Measurements from ENCODE around the gene WHAMM.
"Not testable (repeated sequence)": the region's sequence is repeated elsewhere in the genome, so short reads cannot be mapped to it uniquely, and the experiment has no call there.

WHAMM gene

GRCh38 chr15:82838096-82838735 is 28.8 kb downstream of the WHAMM start:
- no peak for DNase-seq (ENCODE audit: low read depth)

- DNase-seq (ENCODE audit: low read depth) = no peak
Observed at GRCh38 chr15:82839136-82839535, 29.7 kb downstream of the WHAMM start.

- no peak for DNase-seq (ENCODE audit: low read depth)
Observed at GRCh38 chr15:82840166-82840565, 30.7 kb downstream of the WHAMM start.

DNA sequence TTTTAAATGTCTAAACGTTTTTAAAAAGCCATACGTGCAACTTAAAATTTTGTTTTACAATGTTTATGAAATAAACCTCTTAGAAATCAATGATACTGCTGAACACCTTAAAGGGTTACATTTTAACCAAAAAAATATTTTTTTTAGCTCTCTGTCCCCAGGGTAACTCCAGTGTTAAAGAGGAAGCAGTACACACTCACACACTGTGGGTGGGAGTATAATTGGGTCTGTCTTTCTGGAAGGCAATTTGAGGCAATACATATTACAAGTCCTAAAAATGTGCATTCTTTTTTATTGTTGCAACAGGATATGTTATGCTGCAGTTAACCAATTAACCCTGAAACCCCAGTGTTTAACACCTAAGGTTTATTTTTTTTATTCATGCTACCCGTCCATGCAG is 34.1 kb downstream of the WHAMM start:
- DNase-seq (ENCODE audit: low read depth) = no peak

- no peak for DNase-seq (ENCODE audit: low read depth)
Observed at GRCh38 chr15:82845686-82846085, 36.3 kb downstream of the WHAMM start.

DNA sequence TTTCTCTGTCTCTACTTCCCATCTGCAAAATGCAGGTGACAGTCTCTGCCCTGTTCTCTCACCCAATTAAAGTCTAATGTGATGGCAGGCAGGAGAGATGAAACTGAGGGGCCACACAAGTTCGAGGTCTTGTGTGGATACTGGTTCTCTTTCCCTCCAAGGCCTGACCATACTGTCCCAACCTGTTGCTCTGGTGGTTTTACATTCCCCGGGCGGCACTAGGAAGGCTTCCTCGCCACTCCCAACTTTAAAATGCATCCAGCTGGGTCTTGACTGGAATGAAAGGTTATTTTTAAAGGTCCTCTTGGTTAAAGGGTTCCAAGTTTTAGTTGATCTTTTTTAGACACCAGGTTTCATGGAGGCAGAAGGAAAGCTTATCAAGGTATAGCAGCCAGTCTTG is 37.2 kb downstream of the WHAMM start:
- no peak for DNase-seq (ENCODE audit: low read depth)

DNA sequence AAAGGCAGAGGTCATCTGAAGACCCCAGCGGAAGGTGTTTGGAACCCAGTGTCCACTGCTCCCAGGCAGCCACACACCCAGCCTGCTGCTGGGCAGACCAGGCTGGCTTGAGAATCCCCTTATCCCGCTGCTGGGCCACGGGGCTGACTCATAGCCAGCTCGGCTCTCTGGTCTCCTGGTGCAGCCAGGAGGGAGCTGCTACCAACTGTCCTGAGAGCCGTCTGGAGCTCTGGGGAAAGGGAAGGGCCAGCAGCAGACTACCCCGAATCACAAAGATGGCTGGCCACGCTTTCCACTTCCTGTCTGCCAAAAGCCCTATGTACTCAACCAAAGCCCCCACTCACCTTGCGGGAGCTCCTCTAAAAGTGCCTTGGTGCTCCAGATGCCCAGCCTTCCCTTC is 38.3 kb downstream of the WHAMM start:
- DNase-seq (ENCODE audit: low read depth) = peak; percentile 36

DNA sequence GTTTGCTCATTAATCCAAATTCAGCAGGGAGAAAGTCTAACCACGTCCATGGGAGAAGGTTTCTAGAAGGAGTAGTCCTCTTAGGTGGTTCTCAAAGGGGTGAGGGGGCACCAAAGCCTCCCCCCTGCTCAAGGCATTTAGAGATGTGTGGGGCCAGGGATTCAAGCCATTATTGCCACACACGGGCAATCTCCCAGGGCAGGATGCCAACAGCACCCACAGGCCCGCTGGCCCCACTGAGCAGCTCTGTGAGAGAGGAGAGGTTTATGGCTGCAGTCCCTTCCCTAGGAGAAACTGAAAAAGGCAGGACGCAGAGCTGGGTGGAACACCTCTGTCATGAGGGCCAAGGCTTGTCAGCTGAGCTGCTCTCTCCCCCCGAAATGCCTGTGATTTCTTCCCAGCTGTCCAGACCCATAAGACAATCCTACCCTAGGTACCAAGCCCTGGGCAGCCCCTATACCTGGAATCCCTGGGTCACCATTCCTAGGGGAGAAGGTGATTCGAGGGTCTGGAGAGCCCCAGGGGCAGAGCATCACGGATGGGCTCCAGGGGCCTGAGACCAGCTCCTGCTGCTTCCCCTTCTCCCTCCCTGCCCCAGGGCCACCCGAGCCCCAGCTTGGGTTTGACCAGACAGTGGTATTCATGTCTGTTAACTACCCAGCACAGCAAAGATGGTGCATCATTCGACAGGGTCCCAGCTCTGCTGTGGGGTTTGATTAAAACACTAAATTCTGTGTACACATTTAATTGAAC is 39.0 kb downstream of the WHAMM start:
- no peak for DNase-seq (ENCODE audit: low read depth)

GRCh38 chr15:82849556-82850512 is 40.4 kb downstream of the WHAMM start:
- DNase-seq (ENCODE audit: low read depth) = peak; percentile 60

GRCh38 chr15:82850731-82851130 is 41.3 kb downstream of the WHAMM start:
- no peak for DNase-seq (ENCODE audit: low read depth)

DNA sequence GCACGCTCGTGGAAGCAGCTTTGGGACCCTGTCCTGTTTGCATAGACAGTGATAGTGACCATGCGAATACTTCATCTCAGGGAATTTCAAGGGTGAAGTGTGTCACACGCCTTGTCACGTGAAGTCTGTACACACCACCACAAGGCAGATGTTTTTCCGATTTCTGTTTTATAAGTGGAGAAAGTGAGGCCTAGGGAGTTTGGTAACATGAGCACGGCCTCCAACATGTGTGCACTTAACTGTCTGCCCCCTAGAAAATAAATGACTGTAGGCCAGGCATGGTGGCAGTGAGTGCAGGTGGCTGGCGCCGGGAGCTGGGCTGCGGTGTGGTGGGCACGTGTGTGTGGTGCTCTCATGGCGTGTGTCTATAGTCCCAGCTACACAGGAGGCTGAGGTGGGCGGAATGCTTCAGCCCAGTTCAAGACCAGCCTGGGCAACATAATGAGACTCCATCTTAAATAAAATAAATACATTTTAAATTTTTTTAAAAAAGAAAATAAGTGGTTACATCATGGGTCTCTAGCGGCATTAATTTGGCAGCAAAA is 42.0 kb downstream of the WHAMM start:
- no peak for DNase-seq (ENCODE audit: low read depth)

DNA sequence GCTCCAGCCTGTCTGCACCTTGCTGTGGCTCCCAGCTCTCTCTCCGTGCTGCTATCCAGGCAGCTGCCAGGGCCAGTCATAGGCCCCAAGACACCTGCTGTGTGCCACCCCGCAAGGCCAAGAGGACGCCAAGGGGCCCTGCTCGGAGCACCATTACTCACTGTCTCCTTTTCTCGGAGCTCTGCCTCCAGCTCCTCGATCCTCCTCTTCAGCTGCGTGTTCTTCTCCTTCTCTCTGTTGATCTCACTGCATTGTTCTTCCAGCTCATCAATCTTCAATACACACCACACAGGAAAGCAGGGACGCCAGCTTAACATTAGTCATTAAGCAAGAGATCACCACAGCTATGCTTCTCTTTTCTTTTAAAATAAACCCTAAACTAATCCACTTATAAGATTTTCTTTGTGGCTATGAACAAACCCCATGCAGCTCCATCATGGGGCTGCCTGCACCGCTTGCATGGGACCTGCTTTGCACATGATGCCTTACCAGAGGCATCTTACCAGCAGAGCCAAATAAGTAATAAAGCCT is 42.6 kb downstream of the WHAMM start:
- peak; percentile 49 for DNase-seq (ENCODE audit: low read depth)

- DNase-seq (ENCODE audit: low read depth) = no peak
Observed at GRCh38 chr15:82852941-82853561, 43.6 kb downstream of the WHAMM start.

GRCh38 chr15:82854554-82854953 is 45.1 kb downstream of the WHAMM start:
- DNase-seq (ENCODE audit: low read depth) = no peak

GRCh38 chr15:82855286-82856100 is 46.1 kb downstream of the WHAMM start:
- DNase-seq (ENCODE audit: low read depth) = no peak

GRCh38 chr15:82856397-82857170 is 47.2 kb downstream of the WHAMM start:
- DNase-seq (ENCODE audit: low read depth) = no peak

DNA sequence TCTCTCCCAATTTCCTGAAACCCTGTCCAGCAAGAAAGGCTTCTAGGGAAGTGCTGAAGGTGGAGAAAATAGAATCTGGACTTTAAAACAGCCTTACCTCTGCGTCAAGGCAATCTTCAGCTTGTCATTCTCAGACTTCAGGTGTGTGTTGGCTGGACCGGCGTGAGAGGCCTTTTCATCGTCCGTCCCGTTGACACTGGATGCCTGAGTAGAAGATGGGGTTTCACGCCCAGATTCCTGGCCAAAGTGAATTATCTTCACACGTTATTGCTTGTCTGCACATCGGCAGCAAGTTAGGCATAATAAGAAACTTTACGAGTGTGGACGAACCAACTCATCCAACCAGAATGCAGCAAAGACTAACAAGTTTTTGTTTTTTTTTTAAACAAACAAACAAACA is 49.5 kb downstream of the WHAMM start:
- DNase-seq (ENCODE audit: low read depth) = no peak

DNA sequence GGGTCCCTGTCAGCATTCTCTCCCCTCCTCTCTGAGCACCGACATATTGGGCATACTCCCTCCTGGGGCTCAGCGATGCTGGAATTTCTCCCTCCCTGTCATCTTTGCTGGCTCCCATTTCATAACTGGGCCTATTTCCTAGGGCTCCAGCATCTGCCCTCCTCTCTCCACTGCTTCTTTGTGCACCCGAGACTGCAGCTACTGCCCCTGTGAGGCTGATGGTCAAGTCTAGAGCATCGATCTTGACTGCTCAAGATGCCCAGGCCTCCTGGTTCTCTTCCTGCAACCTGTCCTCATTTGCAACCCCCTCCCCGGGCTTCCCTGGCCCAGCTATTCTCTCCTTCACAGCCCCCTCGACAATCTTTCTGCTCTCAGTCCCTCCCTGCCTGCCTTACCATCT is 53.5 kb downstream of the WHAMM start:
- DNase-seq (ENCODE audit: low read depth) = no peak

- DNase-seq (ENCODE audit: low read depth) = no peak
Observed at GRCh38 chr15:82864967-82865366, 55.5 kb downstream of the WHAMM start.

- DNase-seq (ENCODE audit: low read depth) = not testable (repeated sequence)
Observed at GRCh38 chr15:82865581-82865980, 56.2 kb downstream of the WHAMM start.
